Renal pelvis (tissue), 4 donors: ENCODE measurements around the gene RUNX1. TPM values are rescaled to one million over a fixed set of nuclear protein-coding genes. Genes with fewer than 3 reads are reported as not detected.

Experiments used
- DNase-seq: peaks from one replicate; pipeline ENCODE4 v3.0.0-alpha.2; 2013
- polyA plus RNA-seq, 3 donors: library from polyadenylated mRNA; unstranded; fragments of 120-200 nt; gene quantifications; one replicate each; pipeline ENCODE4 v1.2.1, GENCODE V29; 2013; ENCODE audit not compliant: insufficient read length in 3 of 3

Gene RUNX1
- polyA plus RNA-seq, 3 donors: 2.2 to 3.1 (median 2.6) TPM

- no peak for DNase-seq
Observed at GRCh38 chr21:34883491-34884271, 165.4 kb downstream of the RUNX1 start.

GRCh38 chr21:34882719-34883131 is 166.4 kb downstream of the RUNX1 start:
- no peak for DNase-seq

GRCh38 chr21:34881839-34882371 is 167.2 kb downstream of the RUNX1 start:
- DNase-seq: no peak

- no peak for DNase-seq
Observed at GRCh38 chr21:34881421-34881820, 167.7 kb downstream of the RUNX1 start.

- no peak for DNase-seq
Observed at GRCh38 chr21:34880401-34880800, 168.7 kb downstream of the RUNX1 start.

GRCh38 chr21:34878940-34879339 is 170.2 kb downstream of the RUNX1 start:
- no peak for DNase-seq

GRCh38 chr21:34878501-34878900 is 170.6 kb downstream of the RUNX1 start:
- DNase-seq: no peak

- DNase-seq: no peak
Observed at GRCh38 chr21:34877485-34878128, 171.5 kb downstream of the RUNX1 start.

- no peak for DNase-seq
Observed at GRCh38 chr21:34875830-34876229, 173.3 kb downstream of the RUNX1 start.

GRCh38 chr21:34874684-34875513 is 174.2 kb downstream of the RUNX1 start:
- no peak for DNase-seq

GRCh38 chr21:34871026-34871908 is 177.8 kb downstream of the RUNX1 start:
- DNase-seq: no peak

GRCh38 chr21:34870246-34870645 is 178.9 kb downstream of the RUNX1 start:
- DNase-seq: no peak

GRCh38 chr21:34869545-34869944 is 179.6 kb downstream of the RUNX1 start:
- DNase-seq: no peak

GRCh38 chr21:34867785-34868184 is 181.3 kb downstream of the RUNX1 start:
- DNase-seq: no peak

GRCh38 chr21:34865400-34866241 is 183.5 kb downstream of the RUNX1 start:
- DNase-seq: no peak

GRCh38 chr21:34864370-34865149 is 184.5 kb downstream of the RUNX1 start:
- no peak for DNase-seq

- DNase-seq: no peak
Observed at GRCh38 chr21:34862951-34863350, 186.2 kb downstream of the RUNX1 start.

GRCh38 chr21:34861258-34861657 is 187.8 kb downstream of the RUNX1 start:
- DNase-seq: no peak

GRCh38 chr21:34859976-34860653 is 189.0 kb downstream of the RUNX1 start:
- DNase-seq: no peak
